Trophoblast cell (in vitro differentiated cells and primary cell): ENCODE measurements around the gene APOC4.

ENCODE experiments used
- DNase-seq, 2 donors: peaks; one replicate each; pipeline ENCODE4 v3.0.0-alpha.2; 2016
- H2AFZ ChIP-seq: 2 replicates; pipeline ENCODE4 v1.6.1; 2013; ENCODE audit warnings: low read length, moderate library complexity, mild to moderate bottlenecking; ENCODE audit not compliant: insufficient read depth, poor library complexity
- H2AK5ac ChIP-seq: 2 replicates; pipeline ENCODE4 v1.6.1; 2013; ENCODE audit warnings: mild to moderate bottlenecking, low read length
- H2BK120ac ChIP-seq: 2 replicates; pipeline ENCODE4 v1.6.1; 2013; ENCODE audit warnings: low read length, mild to moderate bottlenecking, moderate library complexity; ENCODE audit not compliant: insufficient read depth, poor library complexity
- H2BK12ac ChIP-seq: 2 replicates; pipeline ENCODE4 v1.6.1; 2013; ENCODE audit warnings: mild to moderate bottlenecking, low read length, moderate library complexity
- H2BK5ac ChIP-seq: 2 replicates; pipeline ENCODE4 v1.6.1; 2013; ENCODE audit warnings: low read length, low read depth, moderate library complexity, mild to moderate bottlenecking; ENCODE audit not compliant: poor library complexity
- H3K14ac ChIP-seq: 2 replicates; pipeline ENCODE4 v1.6.1; 2013; ENCODE audit warnings: mild to moderate bottlenecking, low read length
- H3K18ac ChIP-seq: 2 replicates; pipeline ENCODE4 v1.6.1; 2013; ENCODE audit warnings: mild to moderate bottlenecking, low read length
- H3K23ac ChIP-seq: 2 replicates; pipeline ENCODE4 v1.6.1; 2013; ENCODE audit warnings: low read length
- H3K27ac ChIP-seq: 2 replicates; pipeline ENCODE4 v1.5.1; 2013; ENCODE audit warnings: low read depth, mild to moderate bottlenecking, inconsistent platforms, low read length, moderate library complexity
- H3K27me3 ChIP-seq: 2 replicates; pipeline ENCODE4 v1.6.1; 2013; ENCODE audit warnings: inconsistent platforms, mild to moderate bottlenecking, low read length, moderate library complexity; ENCODE audit not compliant: insufficient read depth
- H3K36me3 ChIP-seq, 2 experiments: 1 replicate in 1 of 2; 2 replicates in 1 of 2; pipeline ENCODE4 v1.6.1; 2013; ENCODE audit warnings: low read length in 2 of 2, mild to moderate bottlenecking in 2 of 2, moderate library complexity in 1 of 2; ENCODE audit not compliant: insufficient read depth in 2 of 2, control insufficient read depth in 1 of 2
- H3K4ac ChIP-seq: 2 replicates; pipeline ENCODE4 v1.6.1; 2013; ENCODE audit warnings: low read depth, mild to moderate bottlenecking, low read length, moderate library complexity
- H3K4me1 ChIP-seq, 2 experiments: 1 replicate in 1 of 2; 2 replicates in 1 of 2; pipeline ENCODE4 v1.6.1; 2013; ENCODE audit warnings: low read length in 2 of 2, mild to moderate bottlenecking in 2 of 2, moderate library complexity in 1 of 2; ENCODE audit not compliant: insufficient read depth in 2 of 2, control insufficient read depth in 1 of 2
- H3K4me2 ChIP-seq: 2 replicates; pipeline ENCODE4 v1.6.1; 2013; ENCODE audit warnings: inconsistent platforms, mild to moderate bottlenecking, low read length, moderate library complexity
- H3K4me3 ChIP-seq: 2 replicates; pipeline ENCODE4 v1.5.1; 2013; ENCODE audit warnings: mild to moderate bottlenecking, low read depth, low read length, inconsistent platforms
- H3K79me1 ChIP-seq: one replicate; pipeline ENCODE4 v1.6.1; 2013; ENCODE audit warnings: low read length
- H3K79me2 ChIP-seq: 2 replicates; pipeline ENCODE4 v1.6.1; 2013; ENCODE audit warnings: low read length, mild to moderate bottlenecking; ENCODE audit not compliant: control insufficient read depth, insufficient read depth, poor library complexity
- H3K9ac ChIP-seq: 2 replicates; pipeline ENCODE4 v1.6.1; 2013; ENCODE audit warnings: mild to moderate bottlenecking, low read length
- H3K9me3 ChIP-seq: 2 replicates; pipeline ENCODE4 v1.6.1; 2013; ENCODE audit warnings: low read depth, mild to moderate bottlenecking, control low read depth, inconsistent platforms, low read length; ENCODE audit not compliant: insufficient read depth
- H4K12ac ChIP-seq: 2 replicates; pipeline ENCODE4 v1.6.1; 2013; ENCODE audit warnings: low read depth, mild to moderate bottlenecking, low read length, moderate library complexity
- H4K8ac ChIP-seq: 2 replicates; pipeline ENCODE4 v1.6.1; 2013; ENCODE audit warnings: low read depth, mild to moderate bottlenecking, low read length, moderate library complexity
- H4K91ac ChIP-seq: one replicate; pipeline ENCODE4 v1.6.1; 2013; ENCODE audit warnings: low read depth, mild to moderate bottlenecking, low read length, moderate library complexity
- WGBS: extraction: QIAGEN DNeasy Blood & Tissue Kit; methylation state at CpG from one replicate; pipeline ENCODE4 v1.1.7; 2013; ENCODE audit warnings: missing lambda C conversion rate; ENCODE audit not compliant: insufficient read length, insufficient coverage; ENCODE audit errors: extremely low coverage; 5-methylcytosine and 5-hydroxymethylcytosine counted together

The APOC4 gene

DNA sequence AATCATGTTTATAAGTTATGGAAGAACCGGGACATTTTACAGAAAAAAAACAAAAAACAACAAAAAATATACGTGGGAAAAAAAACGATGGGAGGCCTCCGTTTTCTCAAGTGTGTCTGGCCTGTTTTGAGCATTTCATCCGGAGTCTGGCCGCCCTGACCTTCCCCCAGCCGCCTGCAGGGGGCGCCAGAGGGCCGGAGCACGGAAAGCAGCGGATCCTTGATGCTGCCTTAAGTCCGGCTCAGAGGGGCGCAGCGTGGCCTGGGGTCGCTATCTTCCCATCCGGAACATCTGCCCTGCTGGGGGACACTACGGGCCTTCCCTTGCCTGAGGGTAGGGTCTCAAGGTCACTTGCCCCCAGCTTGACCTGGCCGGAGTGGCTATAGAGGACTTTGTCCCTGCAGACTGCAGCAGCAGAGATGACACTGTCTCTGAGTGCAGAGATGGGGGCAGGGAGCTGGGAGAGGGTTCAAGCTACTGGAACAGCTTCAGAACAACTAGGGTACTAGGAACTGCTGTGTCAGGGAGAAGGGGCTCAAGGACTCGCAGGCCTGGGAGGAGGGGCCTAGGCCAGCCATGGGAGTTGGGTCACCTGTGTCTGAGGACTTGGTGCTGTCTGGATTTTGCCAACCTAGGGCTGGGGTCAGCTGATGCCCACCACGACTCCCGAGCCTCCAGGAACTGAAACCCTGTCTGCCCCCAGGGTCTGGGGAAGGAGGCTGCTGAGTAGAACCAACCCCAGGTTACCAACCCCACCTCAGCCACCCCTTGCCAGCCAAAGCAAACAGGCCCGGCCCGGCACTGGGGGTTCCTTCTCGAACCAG is 38.2 kb upstream of the APOC4 start:
- no peak overlapping the region for H3K23ac ChIP-seq
- H3K4me3 ChIP-seq: no peak overlapping the region
- no peak overlapping the region for H2BK12ac ChIP-seq
- H3K9ac ChIP-seq: no peak overlapping the region
- no peak overlapping the region for H2AFZ ChIP-seq
- H4K12ac ChIP-seq: no peak overlapping the region
- H4K91ac ChIP-seq: no peak overlapping the region
- WGBS: no CpG with 5 or more reads among the region's 24 CpGs
- no peak overlapping the region for H2BK120ac ChIP-seq
- H4K8ac ChIP-seq: no peak overlapping the region
- peaks cover 3 to 6% of the 10 kb centered on the region in 2 experiments for H3K4me1 ChIP-seq
- no peak overlapping the region for H2BK5ac ChIP-seq
- no peak overlapping the region for H2AK5ac ChIP-seq
- peak; percentile 53 to 76 for DNase-seq
- peaks cover 10% of the 10 kb centered on the region for H3K79me1 ChIP-seq
- peaks cover 51 to 53% of the 10 kb centered on the region in 2 experiments for H3K36me3 ChIP-seq
- peaks cover 2% of the 10 kb centered on the region for H3K9me3 ChIP-seq
- H3K27ac ChIP-seq: no peak overlapping the region
- peaks cover 4% of the 10 kb centered on the region for H3K79me2 ChIP-seq
- H3K27me3 ChIP-seq: no peaks in the 10 kb centered on the region
- no peak overlapping the region for H3K14ac ChIP-seq
- no peak overlapping the region for H3K18ac ChIP-seq
- no peak overlapping the region for H3K4ac ChIP-seq
- no peak overlapping the region for H3K4me2 ChIP-seq

DNA sequence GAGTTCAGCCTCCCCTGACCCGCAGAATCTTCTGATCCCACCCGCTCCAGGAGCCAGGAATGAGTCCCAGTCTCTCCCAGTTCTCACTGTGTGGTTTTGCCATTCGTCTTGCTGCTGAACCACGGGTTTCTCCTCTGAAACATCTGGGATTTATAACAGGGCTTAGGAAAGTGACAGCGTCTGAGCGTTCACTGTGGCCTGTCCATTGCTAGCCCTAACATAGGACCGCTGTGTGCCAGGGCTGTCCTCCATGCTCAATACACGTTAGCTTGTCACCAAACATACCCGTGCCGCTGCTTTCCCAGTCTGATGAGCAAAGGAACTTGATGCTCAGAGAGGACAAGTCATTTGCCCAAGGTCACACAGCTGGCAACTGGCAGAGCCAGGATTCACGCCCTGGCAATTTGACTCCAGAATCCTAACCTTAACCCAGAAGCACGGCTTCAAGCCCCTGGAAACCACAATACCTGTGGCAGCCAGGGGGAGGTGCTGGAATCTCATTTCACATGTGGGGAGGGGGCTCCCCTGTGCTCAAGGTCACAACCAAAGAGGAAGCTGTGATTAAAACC is 37.5 kb upstream of the APOC4 start:
- Histone ChIP-seq H4K8ac (no peak overlapping the region), H3K4me1 (peaks cover 3 to 6% of the 10 kb centered on the region in 2 experiments), H3K4me3 (no peak overlapping the region), H3K36me3 (peaks cover 55 to 56% of the 10 kb centered on the region in 2 experiments), H2BK12ac (no peak overlapping the region), H2AK5ac (no peak overlapping the region), H3K23ac (no peak overlapping the region), H4K12ac (no peak overlapping the region), H3K4ac (no peak overlapping the region), H3K18ac (no peak overlapping the region), H3K79me1 (peaks cover 10% of the 10 kb centered on the region), H3K27ac (no peak overlapping the region), H3K79me2 (peaks cover 4% of the 10 kb centered on the region), H3K4me2 (no peak overlapping the region), H4K91ac (no peak overlapping the region), H2BK5ac (no peak overlapping the region), H3K14ac (no peak overlapping the region), H3K27me3 (no peaks in the 10 kb centered on the region), H3K9me3 (peaks cover 2% of the 10 kb centered on the region), H2AFZ (no peak overlapping the region), H3K9ac (no peak overlapping the region), H2BK120ac (no peak overlapping the region)
- no CpG with 5 or more reads among the region's 12 CpGs for WGBS
- DNase-seq: no peak

DNA sequence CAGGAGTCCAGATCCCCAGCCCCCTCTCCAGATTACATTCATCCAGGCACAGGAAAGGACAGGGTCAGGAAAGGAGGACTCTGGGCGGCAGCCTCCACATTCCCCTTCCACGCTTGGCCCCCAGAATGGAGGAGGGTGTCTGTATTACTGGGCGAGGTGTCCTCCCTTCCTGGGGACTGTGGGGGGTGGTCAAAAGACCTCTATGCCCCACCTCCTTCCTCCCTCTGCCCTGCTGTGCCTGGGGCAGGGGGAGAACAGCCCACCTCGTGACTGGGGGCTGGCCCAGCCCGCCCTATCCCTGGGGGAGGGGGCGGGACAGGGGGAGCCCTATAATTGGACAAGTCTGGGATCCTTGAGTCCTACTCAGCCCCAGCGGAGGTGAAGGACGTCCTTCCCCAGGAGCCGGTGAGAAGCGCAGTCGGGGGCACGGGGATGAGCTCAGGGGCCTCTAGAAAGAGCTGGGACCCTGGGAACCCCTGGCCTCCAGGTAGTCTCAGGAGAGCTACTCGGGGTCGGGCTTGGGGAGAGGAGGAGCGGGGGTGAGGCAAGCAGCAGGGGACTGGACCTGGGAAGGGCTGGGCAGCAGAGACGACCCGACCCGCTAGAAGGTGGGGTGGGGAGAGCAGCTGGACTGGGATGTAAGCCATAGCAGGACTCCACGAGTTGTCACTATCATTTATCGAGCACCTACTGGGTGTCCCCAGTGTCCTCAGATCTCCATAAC is 36.4 kb upstream of the APOC4 start, which contains the start of gene APOE:
Gene APOE (plus strand): TSS at position 360 of the 724 bp plus-strand sequence. CDS start 829 bp downstream, outside the sequence.
- H3K36me3 ChIP-seq: peaks cover 47 to 48% of the 10 kb centered on the region in 2 experiments
- H2AFZ ChIP-seq: peak within 1 kb of the TSS; percentile 86
- no CpG with 5 or more reads among the region's 20 CpGs for WGBS

DNA sequence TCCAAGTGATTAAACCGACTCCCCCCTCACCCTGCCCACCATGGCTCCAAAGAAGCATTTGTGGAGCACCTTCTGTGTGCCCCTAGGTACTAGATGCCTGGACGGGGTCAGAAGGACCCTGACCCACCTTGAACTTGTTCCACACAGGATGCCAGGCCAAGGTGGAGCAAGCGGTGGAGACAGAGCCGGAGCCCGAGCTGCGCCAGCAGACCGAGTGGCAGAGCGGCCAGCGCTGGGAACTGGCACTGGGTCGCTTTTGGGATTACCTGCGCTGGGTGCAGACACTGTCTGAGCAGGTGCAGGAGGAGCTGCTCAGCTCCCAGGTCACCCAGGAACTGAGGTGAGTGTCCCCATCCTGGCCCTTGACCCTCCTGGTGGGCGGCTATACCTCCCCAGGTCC is 34.4 kb upstream of the APOC4 start:
- Histone ChIP-seq H3K9me3 (no peaks in the 10 kb centered on the region), H3K27ac (no peak overlapping the region), H3K4me2 (no peak overlapping the region), H3K4ac (no peak overlapping the region), H2BK120ac (no peak overlapping the region), H2AK5ac (no peak overlapping the region), H3K14ac (no peak overlapping the region), H3K79me2 (peaks cover 4% of the 10 kb centered on the region), H4K8ac (no peak overlapping the region), H3K4me3 (no peak overlapping the region), H3K9ac (no peak overlapping the region), H3K36me3 (peaks cover 28 to 32% of the 10 kb centered on the region in 2 experiments), H3K23ac (no peak overlapping the region), H3K18ac (peak overlapping the region; percentile 36), H2BK12ac (no peak overlapping the region), H3K4me1 (peaks cover 8 to 12% of the 10 kb centered on the region in 2 experiments), H3K27me3 (no peaks in the 10 kb centered on the region), H2BK5ac (no peak overlapping the region), H2AFZ (no peak overlapping the region), H4K12ac (no peak overlapping the region), H4K91ac (no peak overlapping the region), H3K79me1 (peaks cover 10% of the 10 kb centered on the region)
- WGBS: no CpG with 5 or more reads among the region's 12 CpGs
- DNase-seq: no peak

More for the DNA sequence above, 36.4 kb upstream of the APOC4 start, which contains the start of gene APOE:
- Histone ChIP-seq H3K79me2 (peaks cover 4% of the 10 kb centered on the region), H3K23ac (no peak within 1 kb of the TSS), H3K27ac (peak within 1 kb of the TSS; percentile 65), H3K9ac (peak within 1 kb of the TSS; percentile 88), H3K4me3 (peak within 1 kb of the TSS; percentile 82), H2BK120ac (peak within 1 kb of the TSS; percentile 64), H3K4me2 (peak within 1 kb of the TSS; percentile 66), H3K27me3 (no peaks in the 10 kb centered on the region), H3K9me3 (peaks cover 1% of the 10 kb centered on the region), H4K8ac (peak within 1 kb of the TSS; percentile 81), H4K91ac (peak within 1 kb of the TSS; percentile 78), H3K4ac (peak within 1 kb of the TSS; percentile 93), H3K18ac (peak within 1 kb of the TSS; percentile 86), H3K79me1 (peaks cover 10% of the 10 kb centered on the region), H2BK5ac (peak within 1 kb of the TSS; percentile 65), H3K14ac (peak within 1 kb of the TSS; percentile 79), H3K4me1 (peaks cover 3 to 6% of the 10 kb centered on the region in 2 experiments), H4K12ac (peak within 1 kb of the TSS; percentile 68), H2BK12ac (peak within 1 kb of the TSS; percentile 42), H2AK5ac (peak within 1 kb of the TSS; percentile 73)
- no peak for DNase-seq
